Renal cortex interstitium (tissue), 11 donors: ENCODE data around the gene SH3PXD2A. TPM values are rescaled to one million over a fixed set of nuclear protein-coding genes. Genes with fewer than 3 reads are reported as not detected.

ENCODE experiments used
- DNase-seq, 11 donors: peaks; one replicate each; pipeline ENCODE4 v3.0.0-alpha.2; 2013; ENCODE audit warnings: low read depth in 9 of 11, low spot score in 4 of 11; ENCODE audit errors: extremely low read depth in 1 of 11
- polyA plus RNA-seq, 3 donors: library from polyadenylated mRNA; unstranded; fragments of 120-200 nt; gene quantifications; one replicate each; pipeline ENCODE4 v1.2.1, GENCODE V29; 2013; ENCODE audit not compliant: insufficient read length in 3 of 3

SH3PXD2A gene
- polyA plus RNA-seq, 3 donors: 27.1 to 36.2 (median 32.3) TPM

- no peak for DNase-seq
Observed at GRCh38 chr10:103708627-103709288, 146.6 kb downstream of the SH3PXD2A start.

DNA sequence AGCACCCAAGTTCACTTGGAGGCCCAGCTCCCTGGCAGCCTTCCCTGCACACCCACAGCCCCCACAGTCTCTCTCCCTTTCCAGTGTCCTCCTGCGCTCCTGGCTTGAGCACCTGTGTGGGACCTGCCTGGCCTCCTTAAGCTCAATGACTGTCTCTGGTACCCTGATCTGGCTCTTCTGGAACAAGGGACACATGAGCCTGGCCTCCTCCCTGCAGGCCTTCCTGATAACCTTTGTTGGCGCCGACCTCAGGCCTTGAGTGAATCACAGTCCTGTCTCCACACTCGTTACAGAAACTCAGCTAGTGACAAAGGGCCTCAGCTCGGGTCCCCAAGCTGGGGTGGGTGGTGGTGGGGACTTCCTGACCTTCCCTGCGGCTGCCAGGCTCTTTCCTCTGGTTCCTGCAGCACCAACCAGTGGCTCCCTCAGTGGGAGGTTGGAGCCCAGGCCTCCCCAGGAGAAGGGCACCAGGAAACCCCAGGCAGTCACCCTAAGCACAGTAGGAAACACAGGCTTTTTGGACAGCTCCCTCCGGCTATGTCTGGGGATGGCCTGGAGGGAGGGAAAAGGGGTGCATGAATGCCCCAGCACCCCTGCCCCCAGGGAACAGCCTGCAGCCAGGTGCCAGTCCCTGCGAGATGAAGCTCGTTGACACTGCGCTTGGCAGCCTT is 147.3 kb downstream of the SH3PXD2A start:
- no peak for DNase-seq

DNA sequence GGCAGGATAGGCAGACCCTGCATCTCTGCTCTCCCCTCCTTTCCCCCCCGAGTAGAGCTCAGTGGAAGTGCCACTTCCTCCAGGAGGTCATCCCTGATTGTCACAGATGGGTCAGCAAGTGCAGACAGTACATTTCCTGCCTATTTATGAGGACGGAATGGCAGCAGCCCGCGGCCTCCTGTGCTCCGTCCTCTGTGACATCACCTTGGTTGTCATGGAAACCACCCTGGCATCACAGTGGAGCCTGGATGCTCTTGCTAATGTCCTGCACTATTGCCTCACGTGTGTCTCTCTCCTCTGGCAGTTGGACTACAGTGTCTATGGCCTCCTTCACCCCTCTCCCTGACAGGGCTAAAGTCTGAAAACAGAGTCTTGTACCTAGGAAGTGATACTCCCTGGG is 148.6 kb downstream of the SH3PXD2A start:
- DNase-seq: no peak

DNA sequence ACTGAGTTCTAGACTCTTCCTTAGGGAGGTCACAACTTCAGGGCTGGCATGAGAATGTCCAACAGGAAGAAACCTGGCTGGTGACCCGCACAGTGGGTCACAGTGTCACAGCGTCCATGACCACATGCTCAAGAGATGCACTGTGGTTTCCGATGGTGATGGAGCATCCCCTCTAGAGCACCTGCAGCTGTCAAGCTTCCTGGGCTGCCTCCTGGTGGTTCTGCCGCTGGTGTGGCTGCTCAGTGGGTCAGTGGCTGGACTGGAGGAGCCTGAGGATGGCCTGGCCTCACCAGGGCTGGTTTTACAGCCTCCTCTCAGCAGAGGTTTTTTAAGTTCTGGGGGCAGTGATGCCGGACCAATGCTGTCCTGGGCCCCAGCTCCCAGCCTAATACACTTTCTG is 149.3 kb downstream of the SH3PXD2A start:
- DNase-seq: no peak

DNA sequence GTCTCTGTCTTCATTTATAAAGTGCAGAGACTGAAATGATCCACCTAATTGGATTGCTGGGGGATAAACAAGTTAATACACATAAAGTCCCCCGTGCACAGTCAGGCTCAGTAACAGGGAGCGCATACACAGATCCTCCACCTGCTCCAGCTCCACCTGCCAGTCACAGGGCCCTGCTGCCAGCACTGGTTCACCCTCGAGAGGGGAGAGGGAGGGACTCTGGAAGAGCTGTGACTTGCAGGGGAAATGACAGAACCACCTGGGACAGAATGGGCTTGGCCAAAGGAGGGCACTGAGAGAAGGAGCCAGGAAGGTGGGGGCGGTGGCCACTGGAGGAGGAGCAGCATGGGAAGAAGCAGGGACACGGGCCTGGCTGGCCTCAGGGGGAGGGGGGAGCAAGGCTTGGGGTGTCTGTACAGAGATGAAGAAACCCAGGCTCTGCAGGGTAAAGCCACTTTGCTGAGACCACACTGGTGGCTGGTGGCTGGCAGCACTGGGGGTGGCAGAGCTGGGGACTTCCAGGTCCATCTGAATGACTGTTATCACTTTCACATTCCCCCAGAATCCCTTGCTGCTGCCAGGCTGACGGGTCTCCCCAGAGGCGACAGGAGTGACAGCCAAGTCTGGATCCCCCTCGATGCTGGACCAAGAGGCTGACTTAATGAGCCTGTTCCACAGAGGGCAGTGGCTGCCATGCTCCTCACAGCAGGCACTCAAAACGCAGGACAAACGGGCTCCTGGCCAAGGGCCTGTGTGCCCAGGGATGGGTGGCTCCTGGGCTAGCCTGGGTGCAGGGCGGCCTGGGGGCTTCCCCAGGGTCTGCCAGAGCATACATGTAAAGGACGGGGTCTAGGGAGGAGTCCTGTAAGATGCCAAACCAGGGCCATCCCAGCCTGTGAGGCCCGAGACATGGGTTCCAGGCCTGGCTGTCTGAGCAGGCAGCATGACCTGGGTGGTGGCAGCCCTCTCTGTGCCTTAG is 151.1 kb downstream of the SH3PXD2A start:
- DNase-seq: no peak

DNA sequence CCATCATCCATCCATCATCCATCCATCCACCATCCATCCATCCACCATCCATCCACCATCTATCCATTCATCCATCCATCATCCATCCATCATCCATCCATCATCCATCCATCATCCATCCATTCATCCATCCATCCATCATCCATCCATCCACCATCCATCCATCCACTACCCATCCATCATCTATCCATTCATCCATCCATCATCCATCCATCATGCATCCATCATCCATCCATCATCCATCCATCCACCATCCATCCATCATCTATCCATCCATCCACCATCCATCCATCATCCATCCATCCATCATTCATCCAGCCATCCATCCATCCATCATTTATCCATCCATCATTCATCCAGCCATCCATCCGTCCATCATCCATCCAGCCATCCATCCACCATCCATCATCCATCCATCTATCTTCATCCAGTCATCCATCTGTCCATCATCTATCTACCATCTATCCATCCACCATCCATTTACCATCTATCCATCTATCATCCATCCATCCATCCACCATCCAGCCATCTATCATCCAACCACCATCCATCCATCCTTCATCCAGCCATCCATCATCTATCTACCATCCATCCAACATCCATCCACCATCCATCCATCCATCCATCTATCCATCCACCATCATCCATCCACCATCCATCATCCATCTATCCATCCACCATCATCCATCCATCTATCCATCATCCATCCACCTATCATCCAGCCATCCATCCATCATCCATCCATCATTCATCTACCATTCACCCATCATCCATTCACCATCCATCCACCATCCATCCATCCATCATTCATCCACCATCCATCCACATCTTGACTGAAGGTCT is 153.8 kb downstream of the SH3PXD2A start:
- DNase-seq: no peak

GRCh38 chr10:103700436-103700715 is 155.0 kb downstream of the SH3PXD2A start:
- DNase-seq: no peak

GRCh38 chr10:103699611-103700435 is 155.6 kb downstream of the SH3PXD2A start:
- DNase-seq: no peak

DNA sequence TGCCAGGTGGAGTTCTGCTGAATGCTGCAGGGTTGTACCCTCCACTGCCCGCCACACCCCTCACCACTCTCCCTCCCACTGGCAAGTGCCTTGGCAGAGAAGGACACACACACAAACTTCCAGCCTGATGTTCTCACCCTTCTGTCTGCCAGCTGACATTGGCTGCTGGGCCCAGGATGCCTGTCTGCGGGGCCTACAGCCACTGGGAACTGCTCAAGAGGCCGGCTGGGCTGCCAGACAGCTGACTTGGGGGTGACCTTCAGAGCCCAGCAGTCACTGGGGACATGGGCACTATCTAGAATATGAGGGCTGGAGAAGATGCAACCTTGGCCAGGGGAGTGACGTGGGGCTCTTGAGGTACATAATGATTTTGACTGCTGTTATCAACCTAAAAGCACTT is 157.1 kb downstream of the SH3PXD2A start:
- no peak for DNase-seq

- DNase-seq: no peak
Observed at GRCh38 chr10:103697787-103698186, 157.6 kb downstream of the SH3PXD2A start.

- DNase-seq: no peak
Observed at GRCh38 chr10:103696411-103697145, 158.8 kb downstream of the SH3PXD2A start.

GRCh38 chr10:103696094-103696410 is 159.3 kb downstream of the SH3PXD2A start:
- DNase-seq: no peak

- DNase-seq: no peak
Observed at GRCh38 chr10:103695584-103696005, 159.8 kb downstream of the SH3PXD2A start.

- no peak for DNase-seq
Observed at GRCh38 chr10:103693812-103694205, 161.6 kb downstream of the SH3PXD2A start.

GRCh38 chr10:103692952-103693811 is 162.2 kb downstream of the SH3PXD2A start:
- DNase-seq: no peak

GRCh38 chr10:103692436-103692951 is 162.9 kb downstream of the SH3PXD2A start:
- DNase-seq: no peak
